ENCODE data around the gene PF4V1. TPM values are rescaled to one million over a fixed set of nuclear protein-coding genes. Genes with fewer than 3 reads are reported as not detected.

PF4V1 gene
- not detected in 3 replicates for total RNA-seq

GRCh38 chr4:73853246-73853704, at the start of gene PF4V1:
PF4V1 (plus strand) TSS chr4:73853296; CDS start chr4:73853363, 67 bp downstream.
- no peaks in the 10 kb centered on the region for H3K36me3 Mint-ChIP-seq
- no peak within 1 kb of the TSS for H3K4me3 Mint-ChIP-seq
- DNase-seq (ENCODE audit: low spot score in 2 of 2, unreplicated experiment in 2 of 2) = no peak
- no peak within 1 kb of the TSS for H3K27ac Mint-ChIP-seq
- H3K27me3 Mint-ChIP-seq (ENCODE audit: low read depth) = peaks cover 40% of the 10 kb centered on the region
- H3K4me1 Mint-ChIP-seq = no peaks in the 10 kb centered on the region
- TF ChIP-seq, protein P1, sequence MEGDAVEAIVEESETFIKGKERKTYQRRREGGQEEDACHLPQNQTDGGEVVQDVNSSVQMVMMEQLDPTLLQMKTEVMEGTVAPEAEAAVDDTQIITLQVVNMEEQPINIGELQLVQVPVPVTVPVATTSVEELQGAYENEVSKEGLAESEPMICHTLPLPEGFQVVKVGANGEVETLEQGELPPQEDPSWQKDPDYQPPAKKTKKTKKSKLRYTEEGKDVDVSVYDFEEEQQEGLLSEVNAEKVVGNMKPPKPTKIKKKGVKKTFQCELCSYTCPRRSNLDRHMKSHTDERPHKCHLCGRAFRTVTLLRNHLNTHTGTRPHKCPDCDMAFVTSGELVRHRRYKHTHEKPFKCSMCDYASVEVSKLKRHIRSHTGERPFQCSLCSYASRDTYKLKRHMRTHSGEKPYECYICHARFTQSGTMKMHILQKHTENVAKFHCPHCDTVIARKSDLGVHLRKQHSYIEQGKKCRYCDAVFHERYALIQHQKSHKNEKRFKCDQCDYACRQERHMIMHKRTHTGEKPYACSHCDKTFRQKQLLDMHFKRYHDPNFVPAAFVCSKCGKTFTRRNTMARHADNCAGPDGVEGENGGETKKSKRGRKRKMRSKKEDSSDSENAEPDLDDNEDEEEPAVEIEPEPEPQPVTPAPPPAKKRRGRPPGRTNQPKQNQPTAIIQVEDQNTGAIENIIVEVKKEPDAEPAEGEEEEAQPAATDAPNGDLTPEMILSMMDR (IDR thresholded peaks at IDR 0.05; ENCODE audit: unreplicated experiment) = no peak
- no peaks in the 10 kb centered on the region for H3K9me3 Mint-ChIP-seq

DNA sequence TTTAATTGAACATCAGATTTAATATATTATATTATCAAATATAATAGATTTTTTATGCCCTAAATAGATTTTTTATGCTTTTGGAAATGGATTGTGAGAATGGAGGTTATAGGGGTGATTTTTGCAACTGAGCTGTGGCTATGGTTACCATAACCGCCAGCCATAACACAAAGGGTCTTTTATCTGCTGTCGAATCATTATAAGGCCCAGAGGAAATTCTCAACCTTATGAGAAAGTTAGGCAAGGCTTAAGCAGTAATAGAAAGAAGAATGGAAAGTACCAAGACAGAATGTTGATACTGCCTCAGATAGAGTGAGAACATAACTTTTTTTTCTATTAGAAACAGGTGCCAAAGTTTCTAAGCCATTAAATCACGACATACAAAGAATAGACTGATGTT, 42.9 kb upstream of the PF4V1 start:
- Mint-ChIP-seq H3K4me3 (no peak overlapping the region), H3K27ac (no peak overlapping the region), H3K36me3 (no peaks in the 10 kb centered on the region), H3K27me3 (ENCODE audit: low read depth) (peaks cover 53% of the 10 kb centered on the region), H3K4me1 (no peaks in the 10 kb centered on the region), H3K9me3 (peaks cover 8% of the 10 kb centered on the region)
- TF ChIP-seq, protein P1 (IDR thresholded peaks at IDR 0.05; ENCODE audit: unreplicated experiment) = no peak
- no peak for DNase-seq (ENCODE audit: low spot score in 2 of 2, unreplicated experiment in 2 of 2)

DNA sequence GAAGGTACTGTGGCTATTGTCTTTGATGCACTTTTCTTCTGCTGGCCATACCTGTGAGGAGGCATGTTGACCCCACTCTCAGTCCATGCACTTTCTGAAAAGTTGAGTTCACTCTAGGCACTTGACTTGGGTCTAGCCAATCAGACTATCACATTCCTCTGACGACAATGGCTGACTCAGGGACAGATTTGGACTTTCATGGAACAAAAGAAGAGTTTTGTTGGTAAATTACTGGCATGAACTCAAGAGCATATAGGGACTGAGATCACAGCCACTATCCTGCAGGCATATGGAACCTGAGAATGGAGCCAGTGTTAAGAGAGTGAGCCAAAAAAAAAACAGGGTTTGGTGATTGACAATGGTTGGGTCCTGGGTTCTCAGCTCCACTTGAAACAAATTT, 41.3 kb upstream of the PF4V1 start:
- no peaks in the 10 kb centered on the region for H3K36me3 Mint-ChIP-seq

DNA sequence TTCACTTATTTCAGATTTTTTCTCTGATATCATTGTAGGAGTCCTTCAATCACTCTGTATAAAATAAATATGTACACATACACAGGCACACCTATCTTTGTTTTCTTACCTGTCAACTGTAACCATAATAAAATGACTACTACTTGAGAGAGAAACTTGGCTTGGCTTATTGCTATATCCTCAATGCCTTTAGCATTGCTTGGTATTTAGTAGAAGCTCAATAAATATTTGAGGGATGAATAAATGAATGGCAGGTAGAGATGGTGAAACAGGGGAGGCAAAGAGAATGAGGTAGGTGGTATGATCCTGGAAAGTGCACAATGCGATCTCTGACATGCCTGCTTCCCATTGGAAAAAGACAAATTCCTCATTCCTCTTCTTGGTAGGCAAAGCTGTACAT, 38.4 kb upstream of the PF4V1 start:
- H3K4me1 Mint-ChIP-seq = no peaks in the 10 kb centered on the region
- no peaks in the 10 kb centered on the region for H3K9me3 Mint-ChIP-seq
- no peaks in the 10 kb centered on the region for H3K36me3 Mint-ChIP-seq
- H3K27ac Mint-ChIP-seq = no peak overlapping the region
- DNase-seq (ENCODE audit: low spot score in 2 of 2, unreplicated experiment in 2 of 2) = no peak
- peaks cover 18% of the 10 kb centered on the region for H3K27me3 Mint-ChIP-seq (ENCODE audit: low read depth)
- TF ChIP-seq, protein P1 (IDR thresholded peaks at IDR 0.05; ENCODE audit: unreplicated experiment) = no peak
- no peak overlapping the region for H3K4me3 Mint-ChIP-seq

More for the DNA sequence above, 41.3 kb upstream of the PF4V1 start:
- Mint-ChIP-seq H3K9me3 (no peaks in the 10 kb centered on the region), H3K4me1 (no peaks in the 10 kb centered on the region), H3K27ac (no peak overlapping the region), H3K4me3 (no peak overlapping the region), H3K27me3 (ENCODE audit: low read depth) (peaks cover 38% of the 10 kb centered on the region)
- TF ChIP-seq, protein P1 (IDR thresholded peaks at IDR 0.05; ENCODE audit: unreplicated experiment) = no peak
- no peak for DNase-seq (ENCODE audit: low spot score in 2 of 2, unreplicated experiment in 2 of 2)

- H3K27ac Mint-ChIP-seq = no peak overlapping the region
- H3K36me3 Mint-ChIP-seq = no peaks in the 10 kb centered on the region
- DNase-seq (ENCODE audit: low spot score in 2 of 2, unreplicated experiment in 2 of 2) = no peak
- TF ChIP-seq, protein P1 (IDR thresholded peaks at IDR 0.05; ENCODE audit: unreplicated experiment) = no peak
- H3K4me3 Mint-ChIP-seq = no peak overlapping the region
- H3K27me3 Mint-ChIP-seq (ENCODE audit: low read depth) = peaks cover 17% of the 10 kb centered on the region
- no peaks in the 10 kb centered on the region for H3K9me3 Mint-ChIP-seq
- H3K4me1 Mint-ChIP-seq = no peaks in the 10 kb centered on the region
Measured at GRCh38 chr4:73815145-73815544, 38.0 kb upstream of the PF4V1 start.

GRCh38 chr4:73816814-73817213, 36.3 kb upstream of the PF4V1 start:
- no peak for DNase-seq (ENCODE audit: low spot score in 2 of 2, unreplicated experiment in 2 of 2)
- H3K27ac Mint-ChIP-seq = no peak overlapping the region
- TF ChIP-seq, protein P1 (IDR thresholded peaks at IDR 0.05; ENCODE audit: unreplicated experiment) = no peak
- no peaks in the 10 kb centered on the region for H3K36me3 Mint-ChIP-seq
- H3K4me1 Mint-ChIP-seq = no peaks in the 10 kb centered on the region
- H3K27me3 Mint-ChIP-seq (ENCODE audit: low read depth) = peaks cover 15% of the 10 kb centered on the region
- H3K9me3 Mint-ChIP-seq = no peaks in the 10 kb centered on the region
- no peak overlapping the region for H3K4me3 Mint-ChIP-seq

Measured in mesothelial cell of epicardium (in vitro differentiated cells).